Measurements from ENCODE around the gene TSBP1.
"Not testable (repeated sequence)": the region's sequence is repeated elsewhere in the genome, so short reads cannot be mapped to it uniquely, and the experiment has no call there.

TSBP1 gene

DNA sequence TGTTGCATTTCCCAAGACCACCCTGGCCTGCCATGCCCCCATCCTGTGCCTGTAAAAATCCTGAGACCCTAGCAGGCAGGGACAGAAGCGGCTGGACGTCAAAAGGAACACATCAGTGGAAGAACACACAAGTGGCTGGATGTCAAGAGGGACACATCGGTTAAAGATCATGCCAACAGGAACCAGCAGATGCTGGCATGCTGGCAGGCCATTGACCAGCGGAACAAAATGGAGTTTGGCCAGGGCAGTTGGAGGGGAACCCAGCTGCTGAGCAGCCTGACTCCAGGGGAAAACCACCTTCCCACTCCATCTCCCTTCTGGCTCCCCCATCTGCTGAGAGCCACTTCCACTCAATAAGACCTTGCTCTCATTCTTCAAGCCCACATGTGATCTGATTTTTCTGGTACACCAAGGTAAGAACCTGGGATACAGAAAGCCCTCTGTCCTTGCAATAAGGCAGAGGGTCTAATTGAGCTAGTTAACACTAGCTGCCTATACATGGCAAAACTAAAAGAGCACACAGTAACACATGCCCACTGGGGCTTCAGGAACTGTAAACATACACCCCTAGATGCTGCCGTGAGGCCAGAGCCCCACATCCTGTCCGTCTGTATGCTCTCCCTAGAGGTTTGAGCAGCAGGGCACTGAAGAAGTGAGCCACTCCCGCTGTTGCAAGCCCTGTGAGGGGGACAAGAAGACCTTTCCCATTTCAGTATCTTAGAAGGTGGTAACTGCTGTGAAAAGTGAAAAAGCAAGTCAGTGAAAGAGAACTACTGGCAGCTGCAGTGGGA lies 4.2 kb upstream of the TSBP1 start:
- in situ Hi-C loops (cut with MboI; ENCODE audit: low sequenced_read_pairs), result no loop called here

DNA sequence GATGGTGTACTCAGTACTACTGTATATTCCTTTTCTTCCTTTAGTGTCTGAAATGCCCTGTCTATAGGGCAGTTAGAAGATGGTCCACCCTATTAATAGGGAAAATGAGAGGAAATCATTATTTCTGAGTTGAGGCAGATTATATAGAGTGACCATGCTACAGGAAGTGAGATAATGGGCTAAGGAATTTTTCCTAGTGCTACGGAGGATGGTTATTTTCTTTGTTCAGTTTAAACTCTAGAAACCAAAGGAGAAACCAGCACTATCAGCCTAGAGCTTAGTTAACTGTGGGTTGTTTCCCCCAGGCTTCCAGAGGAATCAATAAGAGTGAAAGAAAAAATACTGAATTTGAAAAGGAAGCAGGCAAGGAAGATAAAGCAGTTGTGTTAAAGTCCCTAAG lies 474 bp downstream of the TSBP1 start:
- in situ Hi-C loops (cut with MboI; ENCODE audit: low sequenced_read_pairs), result no loop called here

DNA sequence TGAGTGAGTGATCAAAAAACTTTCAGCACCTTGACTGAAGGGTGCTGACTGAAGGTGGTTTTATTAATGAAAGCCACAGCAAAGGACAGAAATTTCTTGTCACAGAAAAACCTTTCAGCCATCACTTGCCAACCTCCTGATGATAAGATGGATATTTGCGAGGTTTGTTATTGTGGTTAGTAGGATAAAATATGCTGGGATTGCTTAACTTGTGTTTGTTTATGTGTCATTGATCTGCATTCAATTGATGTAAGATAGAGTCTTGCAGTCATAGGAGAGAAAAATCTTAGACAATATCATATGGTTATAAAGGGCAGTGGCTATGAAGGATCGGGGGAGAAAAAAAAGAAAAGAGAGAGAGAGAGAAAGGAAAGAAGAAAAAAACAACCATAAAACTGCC lies 1.2 kb downstream of the TSBP1 start:
- in situ Hi-C loops (cut with MboI; ENCODE audit: low sequenced_read_pairs), result no loop called here

GRCh38 chr6:32369660-32370059 lies 2.0 kb downstream of the TSBP1 start:
- in situ Hi-C loops (cut with MboI; ENCODE audit: low sequenced_read_pairs), result no loop called here

GRCh38 chr6:32367644-32368043 lies 4.1 kb downstream of the TSBP1 start:
- in situ Hi-C loops (cut with MboI; ENCODE audit: low sequenced_read_pairs), result no loop called here

DNA sequence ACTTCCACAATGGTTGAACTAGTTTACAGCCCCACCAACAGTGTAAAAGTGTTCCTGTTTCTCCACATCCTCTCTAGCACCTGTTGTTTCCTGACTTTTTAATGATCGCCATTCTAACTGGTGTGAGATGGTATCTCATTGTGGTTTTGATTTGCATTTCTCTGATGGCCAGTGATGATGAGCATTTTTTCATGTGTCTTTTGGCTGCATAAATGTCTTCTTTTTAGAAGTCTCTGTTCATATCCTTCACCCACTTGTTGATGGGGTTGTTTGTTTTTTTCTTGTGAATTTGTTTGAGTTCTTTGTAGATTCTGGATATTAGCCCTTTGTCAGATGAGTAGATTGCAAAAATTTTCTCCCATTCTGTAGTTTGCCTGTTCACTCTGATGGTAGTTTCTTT lies 12.5 kb downstream of the TSBP1 start:
- in situ Hi-C loops (cut with MboI; ENCODE audit: low sequenced_read_pairs), result not testable (repeated sequence)

DNA sequence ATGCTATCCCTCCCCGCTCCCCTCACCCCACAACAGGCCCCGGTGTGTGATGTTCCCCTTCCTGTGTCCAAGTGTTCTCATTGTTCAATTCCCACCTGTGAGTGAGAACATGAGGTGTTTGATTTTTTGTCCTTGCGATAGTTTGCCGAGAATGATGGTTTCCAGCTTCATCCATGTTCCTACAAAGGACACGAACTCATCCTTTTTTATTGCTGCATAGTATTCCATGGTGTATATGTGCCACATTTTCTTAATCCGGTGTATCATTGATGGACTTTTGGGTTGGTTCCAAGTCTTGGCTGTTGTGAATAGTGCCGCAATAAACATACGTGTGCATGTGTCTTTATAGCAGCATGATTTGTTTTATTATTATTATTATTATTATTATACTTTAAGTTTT lies 13.2 kb downstream of the TSBP1 start:
- in situ Hi-C loops (cut with MboI; ENCODE audit: low sequenced_read_pairs), result not testable (repeated sequence)

GRCh38 chr6:32355018-32355417 lies 16.7 kb downstream of the TSBP1 start:
- in situ Hi-C loops (cut with MboI; ENCODE audit: low sequenced_read_pairs), result no loop called here

GRCh38 chr6:32353348-32353747 lies 18.4 kb downstream of the TSBP1 start:
- in situ Hi-C loops (cut with MboI; ENCODE audit: low sequenced_read_pairs), result no loop called here

DNA sequence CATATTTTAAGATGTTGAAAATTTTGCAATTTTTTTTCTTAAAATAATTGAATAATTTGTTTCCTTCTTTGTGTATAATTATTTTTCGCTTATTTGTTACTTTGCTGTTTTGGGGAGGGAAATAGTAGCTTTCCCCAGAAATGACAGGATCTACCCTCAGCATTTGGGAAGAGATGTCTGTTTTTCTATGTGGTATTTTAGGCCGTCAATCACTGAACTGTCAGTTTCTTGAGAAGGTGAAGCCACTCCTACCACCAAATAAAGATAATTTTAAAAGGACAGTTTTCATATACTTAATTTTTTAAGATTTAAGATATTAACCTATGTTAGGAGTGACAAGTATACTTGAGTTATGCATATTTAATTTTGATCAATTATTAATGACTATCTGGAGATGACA lies 31.5 kb downstream of the TSBP1 start:
- in situ Hi-C loops (cut with MboI; ENCODE audit: low sequenced_read_pairs), result no loop called here

DNA sequence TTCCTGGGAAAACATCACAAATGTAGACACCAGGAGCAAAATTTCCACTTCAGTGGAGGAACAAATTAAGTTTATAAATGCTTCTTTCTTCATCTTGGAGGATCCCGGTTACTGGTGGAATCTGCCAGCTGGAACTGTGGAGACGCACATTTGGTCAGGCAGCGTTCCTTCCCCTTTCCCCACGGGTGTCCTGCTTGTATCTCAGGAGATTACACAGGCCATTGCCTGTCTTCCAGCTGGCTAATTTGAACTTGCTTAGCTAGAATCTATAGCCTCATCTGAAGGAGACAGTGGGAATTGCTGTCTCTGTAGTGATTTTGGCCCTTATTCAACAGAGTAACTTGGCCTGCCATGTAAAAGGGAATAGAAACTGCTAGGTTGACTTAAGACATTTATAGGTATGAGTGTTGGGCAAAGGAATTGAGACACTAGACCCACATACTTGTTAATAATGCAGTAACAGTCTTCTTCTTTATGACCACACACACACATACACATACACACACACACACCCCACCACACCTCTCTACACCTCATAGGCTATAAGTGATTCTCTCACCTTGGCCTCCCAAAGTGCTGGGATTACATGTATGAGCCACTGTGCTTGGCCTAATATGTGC lies 34.4 kb downstream of the TSBP1 start:
- in situ Hi-C loops (cut with MboI; ENCODE audit: low sequenced_read_pairs), result no loop called here

DNA sequence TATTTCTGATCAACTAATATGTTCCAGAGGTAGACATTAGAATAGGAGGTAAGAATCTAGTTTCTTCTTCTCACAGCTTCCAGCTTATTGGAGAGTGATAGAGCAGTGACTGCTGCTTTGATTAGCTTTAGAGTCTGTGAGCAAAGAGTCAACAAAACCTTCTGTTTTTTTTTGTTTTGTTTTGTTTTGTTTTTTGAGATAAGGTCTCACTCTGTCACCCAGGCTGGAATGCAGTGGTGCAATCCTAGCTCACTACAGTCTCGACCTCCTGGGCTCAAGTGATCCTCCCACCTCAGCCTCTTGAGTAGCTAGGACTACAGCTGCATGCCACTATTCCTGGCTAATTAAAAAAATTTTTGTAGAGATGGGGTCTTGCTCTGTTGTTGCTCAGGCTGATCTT lies 39.3 kb downstream of the TSBP1 start:
- in situ Hi-C loops (cut with MboI; ENCODE audit: low sequenced_read_pairs), result no loop called here

GRCh38 chr6:32329141-32329540 lies 42.6 kb downstream of the TSBP1 start:
- in situ Hi-C loops (cut with MboI; ENCODE audit: low sequenced_read_pairs), result no loop called here

- in situ Hi-C loops (cut with MboI; ENCODE audit: low sequenced_read_pairs), result no loop called here
Observed at GRCh38 chr6:32327103-32327502, 44.6 kb downstream of the TSBP1 start.

- in situ Hi-C loops (cut with MboI; ENCODE audit: low sequenced_read_pairs), result no loop called here
Observed at GRCh38 chr6:32318501-32318900, 53.2 kb downstream of the TSBP1 start.

- in situ Hi-C loops (cut with MboI; ENCODE audit: low sequenced_read_pairs), result no loop called here
Observed at GRCh38 chr6:32317541-32317940, 54.2 kb downstream of the TSBP1 start.

GRCh38 chr6:32313964-32314363 lies 57.7 kb downstream of the TSBP1 start:
- in situ Hi-C loops (cut with MboI; ENCODE audit: low sequenced_read_pairs), result no loop called here

GRCh38 chr6:32298632-32299336 lies 72.9 kb downstream of the TSBP1 start:
- in situ Hi-C loops (cut with MboI; ENCODE audit: low sequenced_read_pairs), result no loop called here

- in situ Hi-C loops (cut with MboI; ENCODE audit: low sequenced_read_pairs), result not testable (repeated sequence)
Observed at GRCh38 chr6:32294980-32295379, 76.7 kb downstream of the TSBP1 start.

- in situ Hi-C loops (cut with MboI; ENCODE audit: low sequenced_read_pairs), result no loop called here
Observed at GRCh38 chr6:32294566-32294965, 77.1 kb downstream of the TSBP1 start.

- in situ Hi-C loops (cut with MboI; ENCODE audit: low sequenced_read_pairs), result no loop called here
Observed at GRCh38 chr6:32293695-32294094, 78.0 kb downstream of the TSBP1 start.

- in situ Hi-C loops (cut with MboI; ENCODE audit: low sequenced_read_pairs), result no loop called here
Observed at GRCh38 chr6:32291543-32291942, 80.2 kb downstream of the TSBP1 start.
